HG03175 (cell line): ENCODE measurements around the gene KRTAP10-2.
"Not testable (repeated sequence)": the region's sequence is repeated elsewhere in the genome, so short reads cannot be mapped to it uniquely, and the experiment has no call there.

Source experiments
- ATAC-seq: cut with Tn5 transposase; IDR thresholded peaks from one replicate; pipeline ENCODE4 v1.9.1; 2021; ENCODE audit warnings: mild to moderate bottlenecking, moderate library complexity; ENCODE audit not compliant: unreplicated experiment

Gene KRTAP10-2, protein sequence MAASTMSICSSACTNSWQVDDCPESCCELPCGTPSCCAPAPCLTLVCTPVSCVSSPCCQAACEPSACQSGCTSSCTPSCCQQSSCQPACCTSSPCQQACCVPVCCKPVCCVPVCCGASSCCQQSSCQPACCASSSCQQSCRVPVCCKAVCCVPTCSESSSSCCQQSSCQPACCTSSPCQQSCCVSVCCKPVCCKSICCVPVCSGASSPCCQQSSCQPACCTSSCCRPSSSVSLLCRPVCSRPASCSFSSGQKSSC

DNA sequence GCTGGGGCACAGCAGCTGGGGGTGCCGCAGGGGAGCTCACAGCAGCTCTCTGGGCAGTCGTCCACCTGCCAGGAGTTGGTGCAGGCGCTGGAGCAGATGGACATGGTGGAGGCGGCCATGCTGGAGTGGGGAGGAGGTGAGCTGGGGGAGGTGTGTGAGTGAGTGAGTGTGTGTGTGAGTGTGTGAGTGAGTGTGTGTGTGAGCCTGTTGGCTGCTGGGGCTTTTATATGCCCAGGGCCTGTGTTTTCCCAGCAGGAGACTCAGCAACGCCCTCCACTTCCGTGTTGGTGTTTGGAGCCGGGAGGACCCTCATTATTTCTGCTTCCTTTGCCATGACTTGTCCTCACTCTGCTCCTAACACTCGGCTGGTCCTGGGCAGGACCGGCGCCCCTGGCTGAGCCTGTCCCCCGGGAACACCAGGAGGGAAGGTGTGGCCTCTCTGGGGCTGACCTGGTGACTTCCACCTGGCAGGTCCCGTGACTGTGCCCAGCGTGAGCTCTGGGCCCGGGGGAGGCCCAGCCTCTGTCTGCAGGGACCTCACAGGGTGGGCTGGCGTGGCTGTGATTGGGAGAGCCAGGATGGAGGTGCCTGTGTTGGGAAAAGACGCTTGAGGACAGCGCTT is at the start of gene KRTAP10-2:
KRTAP10-2 (minus strand) TSS at position 166 of the 622 bp plus-strand sequence; CDS start at position 119, 47 bp downstream.
- no peak for ATAC-seq

DNA sequence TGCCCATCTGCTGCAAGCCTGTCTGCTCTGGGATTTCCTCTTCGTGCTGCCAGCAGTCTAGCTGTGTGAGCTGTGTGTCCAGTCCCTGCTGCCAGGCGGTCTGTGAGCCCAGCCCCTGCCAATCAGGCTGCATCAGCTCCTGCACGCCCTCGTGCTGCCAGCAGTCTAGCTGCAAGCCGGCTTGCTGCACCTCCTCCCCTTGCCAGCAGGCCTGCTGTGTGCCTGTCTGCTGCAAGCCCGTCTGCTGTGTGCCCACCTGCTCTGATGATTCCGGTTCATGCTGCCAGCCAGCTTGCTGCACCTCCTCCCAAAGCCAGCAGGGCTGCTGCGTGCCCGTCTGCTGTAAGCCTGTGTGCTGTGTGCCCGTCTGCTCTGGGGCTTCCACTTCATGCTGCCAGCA is 49.8 kb upstream of the KRTAP10-2 start:
- not testable (repeated sequence) for ATAC-seq

DNA sequence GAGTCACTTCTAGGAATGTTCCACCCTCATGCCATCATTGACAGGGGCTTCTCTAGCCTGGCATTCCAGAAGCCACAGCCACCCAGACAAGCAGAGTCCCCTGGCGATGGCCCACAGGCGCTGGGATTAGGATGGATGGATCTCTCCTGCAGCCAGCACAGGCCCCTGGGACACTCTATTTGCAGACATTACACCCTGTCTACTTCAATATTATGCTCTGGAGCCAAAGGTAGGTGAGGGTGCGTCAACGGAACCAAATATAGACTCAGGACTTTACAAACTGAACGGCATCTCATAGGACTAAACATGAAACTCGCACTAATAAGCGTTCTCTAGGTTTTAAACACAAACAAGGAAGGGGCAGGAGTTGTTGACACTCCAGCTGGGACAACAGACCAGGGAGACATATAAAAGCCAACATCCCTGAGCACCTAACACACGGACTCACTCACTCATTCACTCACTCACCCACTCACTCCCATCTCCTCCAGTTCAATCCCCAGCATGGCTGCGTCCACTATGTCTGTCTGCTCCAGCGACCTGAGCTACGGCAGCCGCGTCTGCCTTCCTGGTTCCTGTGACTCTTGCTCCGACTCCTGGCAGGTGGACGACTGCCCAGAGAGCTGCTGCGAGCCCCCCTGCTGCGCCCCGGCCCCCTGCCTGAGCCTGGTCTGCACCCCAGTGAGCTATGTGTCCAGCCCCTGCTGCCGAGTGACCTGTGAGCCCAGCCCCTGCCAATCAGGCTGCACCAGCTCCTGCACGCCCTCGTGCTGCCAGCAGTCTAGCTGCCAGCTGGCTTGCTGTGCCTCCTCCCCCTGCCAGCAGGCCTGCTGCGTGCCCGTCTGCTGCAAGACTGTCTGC is 49.0 kb upstream of the KRTAP10-2 start, which contains the start of gene KRTAP10-7:
KRTAP10-7 (plus strand) TSS at position 480 of the 861 bp plus-strand sequence; CDS start at position 505, 25 bp downstream.
- not testable (repeated sequence) for ATAC-seq

DNA sequence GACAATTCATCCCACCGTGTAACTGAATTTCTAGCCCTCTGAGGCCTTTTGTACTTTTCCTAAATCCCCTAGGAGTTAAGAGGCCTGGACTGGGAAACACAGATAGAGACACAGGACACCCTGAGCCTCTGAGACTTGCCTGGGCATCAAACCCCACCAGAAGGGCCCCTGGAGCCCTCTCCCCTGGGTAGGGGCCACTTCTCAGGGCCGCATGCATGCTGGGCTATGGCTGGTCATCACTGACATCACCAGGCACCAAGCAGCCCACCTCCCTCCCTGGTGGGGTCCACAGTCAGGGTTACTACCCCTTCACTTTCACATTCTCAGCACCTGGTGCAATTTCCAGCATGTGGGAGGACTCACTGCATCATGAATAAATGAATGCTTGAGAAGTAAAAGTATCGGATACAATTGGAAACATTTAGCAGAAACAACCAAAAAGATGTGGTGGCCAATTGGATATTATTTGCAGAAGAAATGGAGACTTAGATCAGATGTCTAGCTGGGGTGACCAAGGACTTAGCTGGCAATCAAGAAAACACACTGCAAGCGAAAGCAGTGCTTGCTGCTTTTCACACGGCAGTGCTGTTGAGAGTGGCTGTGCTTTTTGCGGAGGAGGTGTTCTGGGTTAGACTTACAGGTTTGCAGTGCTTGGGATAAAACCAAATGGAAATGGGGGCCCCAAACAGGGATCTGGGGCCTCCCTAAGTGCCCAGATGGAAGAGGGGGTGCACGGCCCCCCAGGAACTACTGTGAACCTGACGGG is 48.1 kb upstream of the KRTAP10-2 start:
- no peak for ATAC-seq

DNA sequence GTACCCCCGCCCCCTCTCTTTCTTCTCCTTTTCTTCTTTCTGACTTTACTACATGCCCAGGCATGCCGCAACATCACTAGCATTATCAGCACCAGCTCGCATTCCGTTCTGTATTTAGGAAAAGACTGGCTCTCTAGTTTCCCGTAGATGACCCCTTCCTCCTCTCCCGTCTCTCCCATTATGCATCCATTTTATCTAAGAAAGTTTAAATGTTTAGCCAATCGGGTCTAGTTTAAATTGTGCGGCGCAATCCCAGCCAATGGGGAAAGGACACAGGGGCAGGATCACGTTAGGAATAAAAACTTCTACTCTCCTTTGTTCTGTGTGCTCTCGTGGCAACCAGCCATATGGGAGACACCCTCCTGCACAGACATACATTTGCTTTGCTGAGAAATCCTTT is 46.8 kb upstream of the KRTAP10-2 start:
- no peak for ATAC-seq

DNA sequence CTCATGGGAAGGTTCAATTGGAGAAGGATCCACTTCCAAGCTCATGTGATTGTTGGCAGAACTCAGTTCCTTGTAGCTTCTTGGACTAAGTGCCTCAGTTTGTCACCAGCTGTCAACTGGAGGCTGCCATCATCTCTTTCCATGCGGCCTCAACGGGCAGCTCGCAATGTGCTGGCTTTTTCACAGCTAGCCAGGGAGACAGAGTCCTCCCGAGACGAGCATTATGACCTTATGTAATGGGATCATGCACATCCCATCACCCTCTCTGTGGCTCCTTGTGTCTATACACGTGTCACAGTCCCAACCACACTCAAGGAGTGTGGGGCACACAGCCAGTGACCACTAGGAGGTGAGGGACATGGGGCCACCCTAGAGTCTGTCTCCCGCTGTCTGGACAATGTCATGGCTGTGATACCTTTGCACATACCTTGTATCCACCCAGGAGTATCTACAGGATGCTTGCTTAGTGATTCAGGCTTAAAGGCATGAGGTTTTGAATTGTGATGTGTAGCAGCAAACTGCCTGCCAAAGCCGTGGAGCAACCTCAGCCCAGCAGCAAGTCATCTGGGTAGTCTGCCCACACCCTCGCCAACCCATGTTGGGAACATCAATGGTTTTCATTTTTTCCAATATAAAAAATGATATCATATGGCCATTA is 44.9 kb upstream of the KRTAP10-2 start:
- no peak for ATAC-seq

DNA sequence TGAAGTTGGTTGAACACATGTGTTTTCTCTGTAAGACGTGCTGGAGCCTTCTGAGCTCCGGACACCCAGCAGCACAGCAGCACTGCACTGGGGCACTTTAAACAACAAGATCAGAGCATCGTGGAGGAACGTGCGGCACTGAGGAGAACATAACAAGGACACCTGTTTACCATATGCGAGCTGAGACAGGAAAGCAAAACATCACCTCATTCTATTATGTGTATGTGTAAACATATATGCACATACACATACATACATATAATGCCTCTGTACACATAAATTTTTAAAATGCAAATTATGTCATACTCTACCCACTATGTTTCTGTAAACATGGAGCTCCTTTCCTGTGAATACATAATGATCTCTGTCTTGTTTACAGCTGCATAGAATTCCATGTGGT is 44.2 kb upstream of the KRTAP10-2 start:
- no peak for ATAC-seq

DNA sequence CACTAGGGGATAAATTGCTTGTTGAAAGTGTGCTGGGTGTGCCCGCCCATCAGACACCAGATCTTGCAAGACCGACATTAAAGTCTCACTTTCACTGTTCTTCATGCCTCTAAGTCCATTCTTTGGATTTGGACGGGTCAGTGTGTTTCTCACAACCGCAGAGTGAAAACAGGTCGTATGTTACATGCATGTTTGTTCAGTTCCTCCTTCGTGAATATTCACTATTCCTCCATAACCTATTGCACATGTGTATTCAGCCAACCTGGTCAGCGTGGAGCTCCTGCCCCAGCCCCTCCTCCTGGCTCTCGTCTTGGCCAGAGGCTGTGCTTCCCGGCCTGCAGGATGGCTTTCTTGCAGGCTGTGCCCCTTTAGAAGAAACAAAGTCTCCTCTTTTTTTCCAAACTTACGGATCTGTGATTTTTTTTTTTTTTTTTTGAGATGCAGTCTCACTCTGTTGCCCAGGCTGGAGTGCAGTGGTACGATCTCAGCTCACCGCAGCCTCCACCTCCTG is 43.2 kb upstream of the KRTAP10-2 start:
- ATAC-seq = no peak

DNA sequence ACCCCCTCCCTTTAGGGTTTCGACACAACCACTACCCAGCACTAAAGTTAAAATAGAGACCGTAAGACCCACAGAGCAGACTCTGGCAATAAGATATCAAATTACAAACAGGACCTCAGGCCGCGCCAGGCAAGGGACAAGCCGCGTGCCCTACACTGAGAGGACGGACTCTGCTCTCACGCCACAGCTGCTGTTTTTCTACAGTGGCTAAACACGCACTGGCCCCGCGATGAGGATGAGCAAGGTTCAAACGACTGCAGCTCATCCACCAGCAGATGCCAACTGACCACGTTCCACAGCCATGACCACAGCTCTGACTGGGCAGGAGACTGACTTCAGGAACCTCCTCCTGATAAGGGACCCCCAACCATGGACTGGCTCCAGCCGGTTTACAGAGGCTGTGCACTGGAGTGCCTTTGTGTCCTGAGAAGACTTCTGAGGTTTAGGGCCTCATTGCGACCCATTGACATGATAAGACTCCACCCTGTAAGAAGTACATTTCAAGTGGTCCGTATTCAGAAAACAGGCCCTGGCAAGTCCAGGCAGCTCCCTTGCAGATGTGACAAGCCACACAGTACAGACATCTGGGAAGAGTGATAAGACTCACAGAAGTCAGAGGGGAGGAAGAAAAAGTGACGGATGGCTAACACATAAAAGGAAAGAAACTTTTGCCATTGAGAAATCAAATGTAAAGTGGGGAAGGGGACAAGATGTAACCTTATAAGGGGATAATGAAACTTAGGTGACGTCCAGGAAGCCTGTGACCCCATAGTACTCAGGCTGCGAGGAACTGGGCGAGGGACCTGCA is 42.5 kb upstream of the KRTAP10-2 start:
- ATAC-seq = no peak

DNA sequence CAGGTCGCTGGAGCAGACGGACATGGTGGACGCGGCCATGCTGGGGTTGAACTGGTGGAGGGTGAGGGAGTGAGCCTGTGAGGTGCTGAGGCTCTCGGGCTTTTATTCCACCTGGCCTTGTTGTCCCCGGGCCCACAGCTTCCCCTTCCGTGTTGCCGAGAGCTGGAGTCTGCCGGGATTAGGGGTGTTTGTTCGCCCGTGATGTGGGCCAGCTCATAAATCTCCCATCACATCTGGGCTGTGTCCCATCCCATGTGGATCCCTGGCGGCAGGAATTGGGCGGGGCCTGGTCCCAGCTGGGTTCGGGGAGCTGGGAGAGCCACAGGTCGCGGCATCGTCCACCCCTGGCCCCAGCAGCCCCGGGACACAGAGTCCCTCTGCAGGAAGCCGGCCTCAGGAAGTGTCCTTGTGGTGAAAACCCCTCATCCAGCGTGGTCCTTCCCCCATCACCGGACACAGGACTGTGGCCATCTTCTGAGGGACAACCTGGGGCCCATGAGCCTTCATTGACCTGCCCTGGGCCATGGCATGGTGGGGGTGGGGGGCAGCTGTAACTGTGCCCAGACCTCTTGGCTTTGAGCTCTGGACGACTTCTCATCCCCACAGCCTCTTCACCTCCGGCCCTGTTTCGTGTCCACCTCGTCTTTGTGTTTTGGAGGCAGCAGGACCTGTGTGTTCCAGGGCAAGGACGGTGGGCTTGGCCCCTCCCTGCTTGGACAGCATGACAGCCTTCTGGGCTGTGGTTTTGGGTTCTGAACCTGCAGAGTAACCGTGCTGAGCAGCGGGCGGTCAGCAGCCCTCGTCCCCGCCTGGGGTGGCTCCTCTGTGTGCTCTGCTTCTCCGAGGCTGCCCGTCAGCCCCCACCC is 41.4 kb upstream of the KRTAP10-2 start, which contains the start of gene KRTAP10-6:
KRTAP10-6 (minus strand) TSS at position 60 of the 866 bp plus-strand sequence; CDS start at position 39, 21 bp downstream.
- ATAC-seq = no peak

DNA sequence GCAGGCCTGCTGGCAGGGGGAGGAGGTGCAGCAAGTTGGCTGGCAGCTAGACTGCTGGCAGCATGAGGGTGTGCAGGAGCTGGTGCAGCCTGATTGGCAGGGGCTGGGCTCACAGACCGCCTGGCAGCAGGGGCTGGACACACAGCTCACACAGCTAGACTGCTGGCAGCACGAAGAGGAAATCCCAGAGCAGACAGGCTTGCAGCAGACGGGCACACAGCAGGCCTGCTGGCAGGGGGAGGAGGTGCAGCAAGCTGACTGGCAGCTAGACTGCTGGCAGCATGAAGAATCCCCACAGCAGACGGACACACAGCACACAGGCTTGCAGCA is 40.5 kb upstream of the KRTAP10-2 start:
- ATAC-seq = not testable (repeated sequence)

DNA sequence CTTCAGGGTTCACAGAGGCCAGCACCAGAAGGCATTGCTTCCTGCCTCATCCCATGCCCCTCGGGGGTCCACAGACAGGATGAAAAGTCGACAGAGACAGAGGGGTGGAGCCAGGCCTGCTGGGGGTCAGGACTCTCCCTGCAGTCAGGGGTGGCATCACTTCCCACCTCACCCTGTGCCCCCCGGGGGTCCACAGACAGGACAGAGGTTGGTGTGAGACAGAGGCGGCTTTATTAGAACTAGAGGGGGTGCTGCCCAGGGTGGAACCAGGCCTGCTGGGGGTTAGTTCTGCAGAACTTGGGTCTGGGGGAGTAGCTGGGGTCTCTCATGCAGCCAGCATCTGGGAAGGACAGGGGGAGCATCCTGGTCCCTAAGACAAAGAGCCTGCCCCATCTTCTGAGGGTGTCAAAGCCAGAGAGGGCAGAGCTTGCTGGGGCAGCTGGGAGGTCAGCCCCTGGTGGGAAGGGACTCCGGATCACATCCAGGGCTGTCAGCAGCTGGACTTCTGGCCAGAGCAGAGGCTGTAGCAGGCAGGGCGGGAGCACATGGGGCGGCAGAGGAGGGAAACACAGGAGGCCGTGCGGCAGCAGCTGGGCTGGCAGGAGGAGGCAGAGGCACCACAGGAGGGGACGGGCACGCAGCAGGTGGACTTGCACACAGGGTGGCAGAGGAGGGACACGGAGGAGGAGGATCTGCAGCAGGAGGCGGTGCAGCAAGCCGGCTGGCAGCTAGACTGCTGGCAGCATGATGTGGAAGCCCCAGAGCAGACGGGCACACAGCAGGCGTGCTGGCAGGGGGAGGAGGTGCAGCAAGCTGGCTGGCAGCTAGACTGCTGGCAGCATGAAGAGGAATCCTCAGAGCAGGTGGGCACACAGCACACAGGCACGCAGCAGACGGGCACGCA is 39.8 kb upstream of the KRTAP10-2 start:
- ATAC-seq = not testable (repeated sequence)

DNA sequence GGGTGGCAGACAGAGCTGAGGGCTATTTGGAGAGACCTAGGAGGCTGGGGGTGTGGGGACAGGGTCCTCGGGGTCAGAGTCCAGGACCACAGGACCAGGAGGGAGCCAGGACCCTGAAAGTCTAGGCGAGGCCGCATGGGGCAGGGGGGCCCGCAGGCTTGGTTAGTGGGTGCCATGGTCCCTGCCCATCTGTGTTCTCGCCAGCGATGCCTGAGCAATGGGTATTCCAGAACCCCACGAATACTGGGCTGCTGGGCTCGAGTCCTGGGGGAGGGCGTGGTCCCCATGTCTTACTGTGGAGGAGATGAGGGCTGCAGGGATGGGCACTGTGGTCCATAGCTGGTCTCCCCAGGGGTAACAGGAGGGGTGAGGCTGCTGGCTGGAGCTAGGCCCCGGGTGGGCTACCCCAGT is 39.0 kb upstream of the KRTAP10-2 start:
- ATAC-seq = no peak

DNA sequence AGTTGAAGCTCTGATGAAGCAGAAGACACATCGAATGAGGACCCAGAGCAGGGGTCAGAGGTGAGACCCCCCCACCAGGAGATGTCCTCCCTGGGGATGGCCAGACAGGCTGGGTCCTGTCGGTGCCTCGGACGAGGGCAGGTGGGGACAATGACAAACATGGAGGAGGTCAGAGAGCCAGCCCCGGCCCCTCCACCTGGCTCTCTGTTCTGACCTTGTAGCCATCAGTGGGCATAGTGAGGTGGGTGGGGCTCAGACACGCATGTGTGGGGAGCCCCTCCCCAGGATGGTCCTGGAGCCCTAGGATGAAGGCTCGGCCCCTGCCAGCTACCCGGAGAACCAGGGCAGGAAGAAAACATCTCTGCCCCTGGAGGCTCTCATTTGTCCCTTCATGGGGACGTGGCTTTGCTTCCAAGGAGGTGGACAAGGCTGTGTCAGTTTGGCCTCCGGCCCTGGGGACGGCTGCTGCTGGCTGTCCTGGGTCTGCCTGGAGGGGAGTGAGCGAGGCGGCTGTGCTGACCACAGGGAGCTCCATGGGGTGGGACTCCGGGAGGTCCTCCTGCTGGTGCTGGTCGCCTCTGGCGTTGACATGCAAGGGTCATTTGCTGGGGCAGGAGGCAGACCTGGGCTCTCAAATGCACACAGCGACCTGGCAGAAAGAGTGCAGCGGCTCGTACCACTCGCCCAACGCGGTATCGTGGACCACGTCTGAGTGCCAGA is 38.4 kb upstream of the KRTAP10-2 start:
- ATAC-seq = no peak

DNA sequence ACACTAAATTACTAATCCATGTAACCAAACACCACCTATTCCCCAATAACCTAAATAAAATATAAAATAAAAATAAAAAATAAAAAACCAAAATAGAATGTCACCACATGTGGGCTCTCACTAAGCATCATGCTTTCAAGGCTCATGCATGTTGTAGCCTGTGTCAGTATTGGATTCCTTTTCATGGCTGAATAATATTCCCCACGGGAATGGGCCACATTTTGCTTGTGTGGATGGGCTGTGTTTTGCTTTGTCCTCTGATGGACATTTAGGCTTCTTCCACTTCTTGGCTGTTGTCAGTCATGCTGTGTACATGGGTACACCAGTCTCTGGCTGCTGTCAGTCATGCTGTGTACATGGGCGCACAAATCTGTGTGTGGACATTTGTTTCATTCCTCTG is 37.8 kb upstream of the KRTAP10-2 start:
- ATAC-seq = no peak

DNA sequence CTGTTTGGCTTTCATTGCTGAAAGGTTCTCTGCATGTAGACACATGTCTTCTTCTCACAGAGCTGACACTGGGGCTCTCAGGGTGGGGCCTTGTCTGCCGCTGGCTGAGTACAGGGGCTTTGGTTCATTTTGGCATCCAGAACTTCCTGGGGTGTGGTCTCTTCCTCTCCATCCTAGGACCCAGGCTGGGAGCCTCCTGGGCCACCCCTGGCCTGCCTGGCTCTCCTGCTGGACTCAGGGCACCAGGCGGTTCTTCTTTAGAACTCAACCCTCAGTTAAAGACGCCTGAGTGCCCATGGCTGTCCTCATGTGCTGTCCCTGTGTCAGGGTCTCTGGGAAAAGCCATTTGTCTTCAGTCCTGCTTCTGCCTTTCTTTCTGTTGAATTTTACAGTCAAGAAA is 34.6 kb upstream of the KRTAP10-2 start:
- ATAC-seq = no peak

DNA sequence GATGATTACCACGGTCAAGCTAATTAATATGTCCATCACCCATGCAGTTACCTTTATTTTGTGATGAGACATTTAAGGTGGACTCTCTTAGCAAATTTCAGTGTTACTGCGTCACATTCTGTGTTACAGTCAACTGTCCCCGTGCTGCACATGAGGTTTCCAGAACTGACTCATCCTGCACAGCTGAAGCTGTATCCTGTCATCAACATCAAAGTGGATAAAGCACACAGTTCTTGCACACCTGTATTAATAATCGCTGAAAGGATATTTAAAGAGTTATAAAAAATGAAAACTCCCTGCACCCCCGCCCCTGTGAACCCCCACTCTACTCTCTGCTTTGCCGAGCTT is 32.5 kb upstream of the KRTAP10-2 start:
- ATAC-seq = no peak
